Panc1 (cell line): ENCODE measurements around the gene ZNF774.

Experiments
- POLR2AphosphoS5 ChIP-seq: IDR thresholded peaks from 2 replicates; pipeline ENCODE4 v1.6.1; 2012; ENCODE audit warnings: mild to moderate bottlenecking, low read depth, low read length, moderate library complexity
- SIN3A ChIP-seq: IDR thresholded peaks from 2 replicates; pipeline ENCODE4 v1.6.1; 2012; ENCODE audit warnings: low read depth, mild to moderate bottlenecking, low read length, moderate library complexity, borderline replicate concordance; ENCODE audit not compliant: insufficient read depth
- TCF7L2 ChIP-seq: IDR thresholded peaks from 2 replicates; pipeline ENCODE4 v1.6.1; 2011; ENCODE audit warnings: mild to moderate bottlenecking, low read depth, low read length, inconsistent platforms
- TF ChIP-seq, protein P1 (sequence below): fragments of 450-650 bp; IDR thresholded peaks from 2 replicates; pipeline ENCODE4 v1.5.1; 2017; ENCODE audit warnings: mild to moderate bottlenecking
- TF ChIP-seq, protein P2 (sequence below), 2 experiments: IDR thresholded peaks; 2 replicates each; pipeline ENCODE4 v1.6.1; 2011 to 2012; ENCODE audit warnings: low read depth in 2 of 2, control low read depth in 1 of 2, low read length in 1 of 2, mild to moderate bottlenecking in 1 of 2, moderate library complexity in 1 of 2; ENCODE audit not compliant: insufficient read depth in 1 of 2

DNA sequence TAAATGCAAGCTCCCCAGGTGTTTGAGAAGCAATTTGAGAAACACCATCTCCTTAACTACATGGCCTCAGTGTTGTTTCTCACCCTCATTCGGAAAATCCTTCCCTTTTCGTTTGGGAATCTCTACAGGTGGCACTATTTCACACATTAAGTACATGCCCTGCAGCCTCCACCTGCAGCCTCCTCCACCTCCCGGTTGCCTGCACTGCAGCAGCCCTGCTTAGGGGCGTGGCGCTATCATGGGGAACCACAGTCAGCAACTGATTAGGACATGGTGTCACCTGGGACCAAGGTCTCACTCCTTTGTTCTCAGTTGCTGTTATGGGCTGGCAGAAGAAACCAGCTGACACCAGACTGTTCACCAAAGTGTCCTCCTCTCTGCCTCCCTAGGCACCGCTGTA is 11.7 kb upstream of the ZNF774 start:
- TF ChIP-seq, protein P1, sequence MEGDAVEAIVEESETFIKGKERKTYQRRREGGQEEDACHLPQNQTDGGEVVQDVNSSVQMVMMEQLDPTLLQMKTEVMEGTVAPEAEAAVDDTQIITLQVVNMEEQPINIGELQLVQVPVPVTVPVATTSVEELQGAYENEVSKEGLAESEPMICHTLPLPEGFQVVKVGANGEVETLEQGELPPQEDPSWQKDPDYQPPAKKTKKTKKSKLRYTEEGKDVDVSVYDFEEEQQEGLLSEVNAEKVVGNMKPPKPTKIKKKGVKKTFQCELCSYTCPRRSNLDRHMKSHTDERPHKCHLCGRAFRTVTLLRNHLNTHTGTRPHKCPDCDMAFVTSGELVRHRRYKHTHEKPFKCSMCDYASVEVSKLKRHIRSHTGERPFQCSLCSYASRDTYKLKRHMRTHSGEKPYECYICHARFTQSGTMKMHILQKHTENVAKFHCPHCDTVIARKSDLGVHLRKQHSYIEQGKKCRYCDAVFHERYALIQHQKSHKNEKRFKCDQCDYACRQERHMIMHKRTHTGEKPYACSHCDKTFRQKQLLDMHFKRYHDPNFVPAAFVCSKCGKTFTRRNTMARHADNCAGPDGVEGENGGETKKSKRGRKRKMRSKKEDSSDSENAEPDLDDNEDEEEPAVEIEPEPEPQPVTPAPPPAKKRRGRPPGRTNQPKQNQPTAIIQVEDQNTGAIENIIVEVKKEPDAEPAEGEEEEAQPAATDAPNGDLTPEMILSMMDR: no peak; the same call in 1 of the 2 replicates
- TF ChIP-seq, protein P2, sequence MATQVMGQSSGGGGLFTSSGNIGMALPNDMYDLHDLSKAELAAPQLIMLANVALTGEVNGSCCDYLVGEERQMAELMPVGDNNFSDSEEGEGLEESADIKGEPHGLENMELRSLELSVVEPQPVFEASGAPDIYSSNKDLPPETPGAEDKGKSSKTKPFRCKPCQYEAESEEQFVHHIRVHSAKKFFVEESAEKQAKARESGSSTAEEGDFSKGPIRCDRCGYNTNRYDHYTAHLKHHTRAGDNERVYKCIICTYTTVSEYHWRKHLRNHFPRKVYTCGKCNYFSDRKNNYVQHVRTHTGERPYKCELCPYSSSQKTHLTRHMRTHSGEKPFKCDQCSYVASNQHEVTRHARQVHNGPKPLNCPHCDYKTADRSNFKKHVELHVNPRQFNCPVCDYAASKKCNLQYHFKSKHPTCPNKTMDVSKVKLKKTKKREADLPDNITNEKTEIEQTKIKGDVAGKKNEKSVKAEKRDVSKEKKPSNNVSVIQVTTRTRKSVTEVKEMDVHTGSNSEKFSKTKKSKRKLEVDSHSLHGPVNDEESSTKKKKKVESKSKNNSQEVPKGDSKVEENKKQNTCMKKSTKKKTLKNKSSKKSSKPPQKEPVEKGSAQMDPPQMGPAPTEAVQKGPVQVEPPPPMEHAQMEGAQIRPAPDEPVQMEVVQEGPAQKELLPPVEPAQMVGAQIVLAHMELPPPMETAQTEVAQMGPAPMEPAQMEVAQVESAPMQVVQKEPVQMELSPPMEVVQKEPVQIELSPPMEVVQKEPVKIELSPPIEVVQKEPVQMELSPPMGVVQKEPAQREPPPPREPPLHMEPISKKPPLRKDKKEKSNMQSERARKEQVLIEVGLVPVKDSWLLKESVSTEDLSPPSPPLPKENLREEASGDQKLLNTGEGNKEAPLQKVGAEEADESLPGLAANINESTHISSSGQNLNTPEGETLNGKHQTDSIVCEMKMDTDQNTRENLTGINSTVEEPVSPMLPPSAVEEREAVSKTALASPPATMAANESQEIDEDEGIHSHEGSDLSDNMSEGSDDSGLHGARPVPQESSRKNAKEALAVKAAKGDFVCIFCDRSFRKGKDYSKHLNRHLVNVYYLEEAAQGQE (IDR thresholded peaks at IDR 0.05; ENCODE audit: insufficient read depth in 1 of 2, low read depth in 2 of 2, low read length in 1 of 2): no peak
- TF ChIP-seq POLR2AphosphoS5: no peak
- no peak for TF ChIP-seq TCF7L2
- TF ChIP-seq SIN3A: no peak
